GM18526 (cell line): ENCODE measurements around the gene ACTR8.

Experiments used
- POLR2A ChIP-seq: IDR thresholded peaks from 3 replicates; pipeline ENCODE4 v1.6.1; 2011; ENCODE audit not compliant: insufficient read length; ENCODE audit errors: extremely low read depth

ACTR8 gene

GRCh38 chr3:53844262-53845102 is 37.5 kb downstream of the ACTR8 start:
- TF ChIP-seq POLR2A, result peak; percentile 23

GRCh38 chr3:53843195-53844177 is 38.5 kb downstream of the ACTR8 start:
- no peak for TF ChIP-seq POLR2A

- no peak for TF ChIP-seq POLR2A
Observed at GRCh38 chr3:53842436-53843194, 39.3 kb downstream of the ACTR8 start.

- TF ChIP-seq POLR2A, result no peak
Observed at GRCh38 chr3:53841296-53841695, 40.7 kb downstream of the ACTR8 start.

GRCh38 chr3:53837331-53837730 is 44.6 kb downstream of the ACTR8 start:
- no peak for TF ChIP-seq POLR2A

GRCh38 chr3:53836084-53836872 is 45.7 kb downstream of the ACTR8 start:
- no peak for TF ChIP-seq POLR2A

GRCh38 chr3:53835257-53835656 is 46.7 kb downstream of the ACTR8 start:
- TF ChIP-seq POLR2A, result no peak

- TF ChIP-seq POLR2A, result no peak
Observed at GRCh38 chr3:53834429-53835095, 47.4 kb downstream of the ACTR8 start.

GRCh38 chr3:53833700-53834099 is 48.3 kb downstream of the ACTR8 start:
- TF ChIP-seq POLR2A, result no peak

GRCh38 chr3:53833053-53833645 is 48.8 kb downstream of the ACTR8 start:
- no peak for TF ChIP-seq POLR2A

GRCh38 chr3:53830944-53831343 is 51.0 kb downstream of the ACTR8 start:
- TF ChIP-seq POLR2A, result no peak

GRCh38 chr3:53829605-53830004 is 52.3 kb downstream of the ACTR8 start:
- TF ChIP-seq POLR2A, result no peak

- no peak for TF ChIP-seq POLR2A
Observed at GRCh38 chr3:53828581-53828980, 53.4 kb downstream of the ACTR8 start.

- no peak for TF ChIP-seq POLR2A
Observed at GRCh38 chr3:53826048-53826447, 55.9 kb downstream of the ACTR8 start.

- TF ChIP-seq POLR2A, result no peak
Observed at GRCh38 chr3:53824795-53825194, 57.2 kb downstream of the ACTR8 start.
